Cardiac atrium fibroblast (primary cell): Measurements from ENCODE around the gene PRXL2A. TPM values are rescaled to one million over a fixed set of nuclear protein-coding genes. Genes with fewer than 3 reads are reported as not detected.

ENCODE experiments used
- total RNA-seq: library from RNA; depleted of rRNA; stranded (reverse); fragments of >200 nt; gene quantifications from 2 replicates; pipeline ENCODE4 v1.2.3, GENCODE V29; 2015

The PRXL2A gene, protein sequence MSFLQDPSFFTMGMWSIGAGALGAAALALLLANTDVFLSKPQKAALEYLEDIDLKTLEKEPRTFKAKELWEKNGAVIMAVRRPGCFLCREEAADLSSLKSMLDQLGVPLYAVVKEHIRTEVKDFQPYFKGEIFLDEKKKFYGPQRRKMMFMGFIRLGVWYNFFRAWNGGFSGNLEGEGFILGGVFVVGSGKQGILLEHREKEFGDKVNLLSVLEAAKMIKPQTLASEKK
- 1.3 and 2.9 TPM in 2 replicates for total RNA-seq

GRCh38 chr10:80408242-80409101 lies at the start of gene PRXL2A:
TSS of gene PRXL2A (plus strand) at chr10:80408551. CDS start at chr10:80420468, 11,917 bp downstream.

GRCh38 chr10:80453842-80454512 lies 45.6 kb downstream of the PRXL2A start, which contains the start of gene TSPAN14:
TSS of gene TSPAN14 (plus strand) at chr10:80454310. CDS start at chr10:80489234, 34,924 bp downstream.

Other genes starting within 250 kb of the PRXL2A start
- gene ANXA11, start 203.0 kb upstream of the PRXL2A start, total RNA-seq, result 122 and 129 TPM in 2 replicates
- not detected in 2 replicates for gene MAT1A, start 118.9 kb upstream of the PRXL2A start, total RNA-seq
- not detected in 2 replicates for gene DYDC1, start 51.8 kb upstream of the PRXL2A start, total RNA-seq
- not detected in 2 replicates for gene DYDC2, start 51.8 kb upstream of the PRXL2A start, total RNA-seq
- gene TSPAN14, start 45.8 kb downstream of the PRXL2A start, total RNA-seq, result 15.1 and 22.7 TPM in 2 replicates
- gene SH2D4B, start 129.4 kb downstream of the PRXL2A start, total RNA-seq, result not detected in 2 replicates